MG63 (cell line): ENCODE data around the gene ACACA. TPM values are rescaled to one million over a fixed set of nuclear protein-coding genes. Genes with fewer than 3 reads are reported as not detected.
"Not testable (repeated sequence)": the region's sequence is repeated elsewhere in the genome, so short reads cannot be mapped to it uniquely, and the experiment has no call there.

Source experiments
- DNase-seq: peaks from one replicate; pipeline ENCODE4 v3.0.0-alpha.2; 2020
- H3K27me3 ChIP-seq: fragments of 250-450 bp; sonication (Bioruptor Pico); 2 replicates; pipeline ENCODE4 v1.5.1; 2020; ENCODE audit warnings: mild to moderate bottlenecking, moderate library complexity
- H3K36me3 ChIP-seq: fragments of 250-450 bp; sonication (Bioruptor Pico); 2 replicates; pipeline ENCODE4 v1.5.1; 2020; ENCODE audit warnings: mild to moderate bottlenecking, moderate library complexity
- H3K4me3 ChIP-seq: fragments of 250-450 bp; sonication (Bioruptor Pico); 2 replicates; pipeline ENCODE4 v1.5.1; 2020; ENCODE audit warnings: mild to moderate bottlenecking, moderate library complexity
- H3K9me3 ChIP-seq: fragments of 250-450 bp; sonication (Bioruptor Pico); 2 replicates; pipeline ENCODE4 v1.5.1; 2020; ENCODE audit warnings: mild to moderate bottlenecking, moderate library complexity
- total RNA-seq: library from RNA; depleted of rRNA; stranded (reverse); fragments of >200 nt; shearing (Covaris generic); gene quantifications from 2 replicates; pipeline ENCODE4 v1.2.3, GENCODE V29; 2014; ENCODE audit warnings: low replicate concordance

The ACACA gene
- total RNA-seq, 1 experiment from 2014 or later = 53.7 TPM

- peaks cover 61% of the 10 kb centered on the region for H3K36me3 ChIP-seq
- no peaks in the 10 kb centered on the region for H3K9me3 ChIP-seq
- H3K4me3 ChIP-seq = no peak overlapping the region
- no peaks in the 10 kb centered on the region for H3K27me3 ChIP-seq
- no peak for DNase-seq
These were observed 258.5 kb downstream of the ACACA start for GRCh38 chr17:37148156-37148555.

DNA sequence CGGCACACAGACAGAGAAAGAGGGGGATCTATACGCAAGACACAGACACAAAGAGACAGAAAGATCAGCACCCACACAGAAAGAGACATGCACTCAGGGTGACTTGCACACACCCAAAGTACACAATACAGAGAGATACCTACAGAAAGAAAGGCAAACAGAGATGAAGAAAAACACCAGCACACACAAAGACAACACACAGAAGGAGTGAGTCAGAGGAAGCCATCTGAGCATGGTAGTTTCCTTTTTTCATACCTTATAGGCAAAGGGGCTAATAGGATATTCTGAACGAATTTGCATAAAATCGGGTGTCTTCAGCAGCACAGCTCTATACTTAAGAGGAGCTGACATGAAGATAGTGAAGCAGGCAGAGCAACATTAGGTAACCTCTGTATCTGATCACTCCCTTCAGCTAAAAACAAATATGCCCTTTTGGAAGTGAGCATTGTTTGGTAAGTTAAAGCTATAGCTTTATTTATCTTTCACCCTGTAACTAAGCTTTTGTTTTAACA, 259.3 kb downstream of the ACACA start:
- no peak for DNase-seq
- no peaks in the 10 kb centered on the region for H3K27me3 ChIP-seq
- H3K4me3 ChIP-seq = no peak overlapping the region
- peaks cover 60% of the 10 kb centered on the region for H3K36me3 ChIP-seq
- no peaks in the 10 kb centered on the region for H3K9me3 ChIP-seq

- Histone ChIP-seq H3K27me3 (no peaks in the 10 kb centered on the region), H3K9me3 (no peaks in the 10 kb centered on the region), H3K36me3 (peaks cover 59% of the 10 kb centered on the region), H3K4me3 (no peak overlapping the region)
- DNase-seq = no peak
These were observed 260.3 kb downstream of the ACACA start for GRCh38 chr17:37146086-37147064.

DNA sequence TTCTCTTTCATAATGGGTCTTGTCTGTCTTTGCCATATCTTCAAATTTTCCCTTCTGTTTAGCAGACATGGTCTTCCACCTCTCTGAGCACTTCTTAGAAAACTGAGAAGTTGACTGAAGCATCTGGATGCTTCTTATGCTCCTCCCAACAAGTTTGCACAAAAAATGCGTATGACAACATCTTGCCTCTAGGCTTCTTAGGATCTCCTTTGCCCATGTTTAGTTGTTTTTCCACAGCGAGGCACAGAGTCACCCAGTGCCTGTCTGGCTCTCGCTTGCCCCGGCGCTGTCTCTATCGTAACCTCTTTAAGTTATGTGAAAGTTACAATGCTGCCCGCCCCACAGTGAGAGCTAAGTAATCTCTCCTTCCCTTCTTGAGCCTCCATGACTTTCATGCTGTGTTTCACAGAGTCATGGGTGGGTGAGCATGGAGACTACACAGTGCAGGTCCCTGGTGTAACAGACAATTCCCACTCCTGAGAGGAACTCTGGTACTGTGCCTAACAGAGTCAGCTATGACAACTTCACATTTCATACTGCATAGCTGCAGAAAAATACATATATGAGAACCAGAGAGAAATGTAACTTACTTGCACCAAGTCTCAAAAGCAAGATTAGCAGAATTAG, 262.4 kb downstream of the ACACA start:
- H3K9me3 ChIP-seq = no peaks in the 10 kb centered on the region

DNA sequence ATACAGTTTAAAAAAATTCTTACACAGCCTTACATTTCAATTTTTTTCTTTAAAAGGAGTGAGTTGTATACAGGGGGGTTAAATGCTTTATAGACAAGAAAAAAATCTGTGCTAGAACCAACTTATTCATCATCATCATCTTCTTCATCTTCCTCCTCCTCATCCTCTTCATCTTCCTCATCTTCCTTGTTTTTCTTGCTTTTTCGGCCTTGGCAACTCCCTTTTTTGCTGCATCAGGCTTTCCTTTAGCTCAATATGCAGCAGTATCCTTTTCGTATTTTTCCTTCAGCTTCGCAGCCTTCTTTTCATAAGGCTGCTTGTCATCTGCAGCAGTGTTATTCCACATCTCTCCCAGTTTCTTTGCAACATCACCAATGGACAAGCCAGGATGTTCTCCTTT, 263.1 kb downstream of the ACACA start:
- H3K27me3 ChIP-seq, H3K4me3 ChIP-seq, H3K9me3 ChIP-seq, DNase-seq: not testable (repeated sequence)
- H3K36me3 ChIP-seq = peaks cover 48% of the 10 kb centered on the region

More for the DNA sequence above, 262.4 kb downstream of the ACACA start:
- no peak for DNase-seq
- H3K36me3 ChIP-seq = peaks cover 50% of the 10 kb centered on the region
- no peak overlapping the region for H3K4me3 ChIP-seq
- no peaks in the 10 kb centered on the region for H3K27me3 ChIP-seq

GRCh38 chr17:37142294-37142896, 264.2 kb downstream of the ACACA start:
- no peak overlapping the region for H3K4me3 ChIP-seq
- DNase-seq = no peak
- H3K27me3 ChIP-seq = no peaks in the 10 kb centered on the region
- H3K36me3 ChIP-seq = peaks cover 52% of the 10 kb centered on the region
- H3K9me3 ChIP-seq = no peaks in the 10 kb centered on the region

- Histone ChIP-seq H3K9me3 (no peaks in the 10 kb centered on the region), H3K36me3 (peaks cover 53% of the 10 kb centered on the region), H3K4me3 (no peak overlapping the region), H3K27me3 (no peaks in the 10 kb centered on the region)
- no peak for DNase-seq
These were observed 268.0 kb downstream of the ACACA start for GRCh38 chr17:37138571-37139120.

GRCh38 chr17:37137906-37138514, 268.6 kb downstream of the ACACA start:
- Histone ChIP-seq H3K9me3 (no peaks in the 10 kb centered on the region), H3K27me3 (no peaks in the 10 kb centered on the region), H3K4me3 (no peak overlapping the region), H3K36me3 (peaks cover 54% of the 10 kb centered on the region)
- no peak for DNase-seq

DNA sequence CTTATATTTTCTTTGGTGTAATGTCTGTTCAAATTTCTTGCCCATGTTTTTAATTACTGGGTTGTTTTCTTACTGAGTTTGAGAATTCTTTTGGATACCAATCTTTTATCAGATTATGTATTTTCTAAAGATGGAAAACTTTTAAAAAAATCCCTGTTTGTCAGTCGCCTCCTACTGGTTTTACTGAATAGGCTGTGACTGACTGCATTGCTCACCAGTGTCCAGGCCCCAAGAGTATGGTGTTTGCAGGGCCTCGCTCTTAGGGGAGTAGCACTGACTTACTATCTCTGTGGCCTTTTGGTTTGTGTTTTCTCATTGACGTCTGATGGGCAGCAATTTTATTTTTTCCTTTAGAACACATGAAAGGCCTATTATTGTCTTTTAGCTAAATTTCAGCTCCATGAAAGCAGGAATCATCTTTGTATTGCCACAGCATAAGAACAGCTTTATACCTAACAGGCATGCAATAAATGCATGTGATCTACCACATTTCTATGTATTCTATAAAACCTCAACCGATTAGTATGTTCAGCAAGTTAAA, 269.5 kb downstream of the ACACA start:
- Histone ChIP-seq H3K27me3 (no peaks in the 10 kb centered on the region), H3K36me3 (peaks cover 53% of the 10 kb centered on the region), H3K4me3 (no peak overlapping the region), H3K9me3 (no peaks in the 10 kb centered on the region)
- DNase-seq = no peak

GRCh38 chr17:37135576-37135975, 271.1 kb downstream of the ACACA start:
- H3K9me3 ChIP-seq = no peaks in the 10 kb centered on the region
- H3K36me3 ChIP-seq = peaks cover 45% of the 10 kb centered on the region
- H3K27me3 ChIP-seq = no peaks in the 10 kb centered on the region
- DNase-seq = no peak
- H3K4me3 ChIP-seq = no peak overlapping the region

DNA sequence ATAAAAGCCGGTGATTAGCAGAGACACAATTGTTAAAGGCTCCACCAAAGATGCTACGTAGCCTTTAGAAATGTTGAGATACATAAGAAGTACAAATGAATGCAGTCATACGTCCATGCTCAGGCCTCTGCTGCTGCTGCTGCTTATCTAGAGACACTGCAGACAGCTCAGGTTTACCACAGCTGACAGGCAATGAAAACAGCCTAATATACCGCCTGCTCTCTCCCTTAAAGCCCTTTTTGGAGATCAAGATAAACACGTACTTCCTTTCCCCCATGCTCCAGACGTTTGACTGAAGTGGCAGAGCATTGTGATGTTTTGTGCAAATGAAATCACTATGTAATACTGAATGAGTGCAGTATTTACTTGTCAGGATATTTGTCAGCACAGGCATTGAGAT, 272.6 kb downstream of the ACACA start:
- no peak overlapping the region for H3K4me3 ChIP-seq
- H3K9me3 ChIP-seq = no peaks in the 10 kb centered on the region
- no peak for DNase-seq
- H3K27me3 ChIP-seq = no peaks in the 10 kb centered on the region
- peaks cover 54% of the 10 kb centered on the region for H3K36me3 ChIP-seq

GRCh38 chr17:37133136-37133535, 273.5 kb downstream of the ACACA start:
- Histone ChIP-seq H3K9me3 (no peaks in the 10 kb centered on the region), H3K4me3 (no peak overlapping the region), H3K36me3 (peaks cover 62% of the 10 kb centered on the region), H3K27me3 (no peaks in the 10 kb centered on the region)
- no peak for DNase-seq

- H3K9me3 ChIP-seq = no peaks in the 10 kb centered on the region
- H3K4me3 ChIP-seq = no peak overlapping the region
- no peaks in the 10 kb centered on the region for H3K27me3 ChIP-seq
- peaks cover 58% of the 10 kb centered on the region for H3K36me3 ChIP-seq
- no peak for DNase-seq
These were observed 274.7 kb downstream of the ACACA start for GRCh38 chr17:37131669-37132611.

DNA sequence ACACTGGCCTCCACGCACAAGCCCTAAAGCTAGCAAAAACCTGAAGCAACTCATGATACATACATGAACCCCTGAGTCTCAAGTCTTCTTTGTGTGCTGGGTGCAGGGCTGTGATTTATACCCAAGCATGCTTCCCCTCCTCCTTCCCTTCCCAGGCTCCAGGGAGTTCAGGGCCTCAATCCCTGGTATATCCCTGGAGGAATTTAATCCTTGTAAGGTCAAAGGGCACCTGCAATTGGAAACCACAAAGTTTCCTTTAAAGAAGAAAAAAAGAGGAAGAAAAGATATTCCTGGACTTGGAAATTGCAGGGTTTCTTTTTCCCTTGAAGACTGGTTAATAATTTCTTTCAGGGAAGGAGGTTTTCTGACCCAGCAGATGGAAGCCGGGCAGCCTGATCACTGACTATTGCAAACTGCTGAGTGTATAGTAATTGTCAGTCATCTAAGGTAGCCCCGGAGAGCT, 275.6 kb downstream of the ACACA start:
- Histone ChIP-seq H3K4me3 (no peak overlapping the region), H3K27me3 (no peaks in the 10 kb centered on the region), H3K9me3 (no peaks in the 10 kb centered on the region), H3K36me3 (peaks cover 66% of the 10 kb centered on the region)
- no peak for DNase-seq

GRCh38 chr17:37124821-37125173, 281.8 kb downstream of the ACACA start:
- no peak overlapping the region for H3K4me3 ChIP-seq
- H3K36me3 ChIP-seq = peaks cover 87% of the 10 kb centered on the region
- DNase-seq = no peak
- H3K27me3 ChIP-seq = no peaks in the 10 kb centered on the region
- H3K9me3 ChIP-seq = no peaks in the 10 kb centered on the region
